Spleen (tissue), 11 donors: Measurements from ENCODE around the gene ACTR3C. TPM values are rescaled to one million over a fixed set of nuclear protein-coding genes. Genes with fewer than 3 reads are reported as not detected.
"Not testable (repeated sequence)": the region's sequence is repeated elsewhere in the genome, so short reads cannot be mapped to it uniquely, and the experiment has no call there.

Source experiments
- DNase-seq: peaks from one replicate; pipeline ENCODE4 v3.0.0-alpha.2; 2020
- H3K27ac ChIP-seq, 8 donors: fragments of 200-600 bp; sonication (generic) in 7 of 8; 1 replicate in 4 of 8; 2 replicates in 4 of 8; pipeline versions ENCODE4 v1.5.0 to v1.8.0; 2016 to 2021; ENCODE audit warnings: inconsistent platforms in 4 of 8, mild to moderate bottlenecking in 4 of 8, moderate library complexity in 1 of 8
- H3K27me3 ChIP-seq, 7 donors: fragments of 200-600 bp; sonication (generic) in 6 of 7; replicated peaks in 1 of 7; 1 replicate in 4 of 7; 2 replicates in 3 of 7; pipeline versions ENCODE4 v1.5.0 to v1.8.0; 2016 to 2021; ENCODE audit warnings: inconsistent platforms in 3 of 7, mild to moderate bottlenecking in 1 of 7
- H3K36me3 ChIP-seq, 6 donors: fragments of 200-600 bp; sonication (generic) in 5 of 6; 1 replicate in 4 of 6; 2 replicates in 2 of 6; pipeline versions ENCODE4 v1.5.0 to v1.8.0; 2016 to 2021; ENCODE audit warnings: inconsistent platforms in 2 of 6
- H3K4me1 ChIP-seq, 6 donors: fragments of 200-600 bp; sonication (generic) in 5 of 6; 1 replicate in 3 of 6; 2 replicates in 3 of 6; pipeline versions ENCODE4 v1.5.0 to v1.8.0; 2016 to 2021; ENCODE audit warnings: inconsistent platforms in 3 of 6
- H3K4me3 ChIP-seq, 8 donors: fragments of 200-600 bp; sonication (generic) in 7 of 8; 1 replicate in 4 of 8; 2 replicates in 4 of 8; pipeline versions ENCODE4 v1.5.0 to v1.8.0; 2016 to 2021; ENCODE audit warnings: inconsistent platforms in 4 of 8, mild to moderate bottlenecking in 4 of 8, moderate library complexity in 2 of 8
- H3K9me3 ChIP-seq, 8 donors: fragments of 200-600 bp; sonication (generic) in 7 of 8; 1 replicate in 4 of 8; 2 replicates in 4 of 8; pipeline versions ENCODE4 v1.5.0 to v1.8.0; 2016 to 2021; ENCODE audit warnings: inconsistent platforms in 4 of 8
- CTCF ChIP-seq, 11 experiments: fragments of 200-600 bp in 7 of 11; fragments of 450-650 bp in 4 of 11; sonication (generic) in 4 of 11; IDR thresholded peaks in 8 of 11; conservative IDR thresholded peaks in 3 of 11; 1 replicate in 7 of 11; 2 replicates in 4 of 11; pipeline versions ENCODE4 v1.4.0 to v1.8.0; 2016 to 2021; ENCODE audit warnings: antibody characterized with exemption in 11 of 11, inconsistent platforms in 4 of 11, mild to moderate bottlenecking in 1 of 11
- POLR2A ChIP-seq, 3 donors: fragments of 450-650 bp; IDR thresholded peaks; one replicate each; pipeline ENCODE4 v1.5.1; 2017; ENCODE audit warnings: antibody characterized with exemption in 3 of 3, mild to moderate bottlenecking in 1 of 3
- POLR2AphosphoS5 ChIP-seq, 3 donors: sonication (generic); formaldehyde crosslinking; IDR thresholded peaks; one replicate each; pipeline ENCODE4 v1.5.1; 2017; ENCODE audit warnings: antibody characterized with exemption in 3 of 3
- WGBS, 5 donors: extraction: QIAGEN DNeasy Blood & Tissue Kit in 3 of 5; methylation state at CpG; one replicate each; pipeline versions ENCODE4 v1.1.5 to v1.1.7; 2013 to 2018; 5-methylcytosine and 5-hydroxymethylcytosine counted together
- intact Hi-C: fragments of 100-400 bp; cut with DNase I; formaldehyde crosslinking; loops from one replicate; pipeline ENCODE4 v1.15.0; 2023; ENCODE audit warnings: low total_unique reads
- polyA plus RNA-seq, 3 donors: library from polyadenylated mRNA; stranded (reverse); fragments of 200-250 nt; gene quantifications; one replicate each; pipeline ENCODE4 v1.2.1, GENCODE V29; 2013
- total RNA-seq, 7 donors: library from RNA; depleted of rRNA in 3 of 7; stranded (reverse); fragments of >200 nt in 3 of 7; fragmentation: NEBNext Ultra II Directional in 4 of 7; extraction: Animal tissue kit (Norgen Biotek cat#: 25700) in 4 of 7; gene quantifications; one replicate each; pipeline versions ENCODE4 v1.1.0 to v1.2.1, GENCODE V29; 2016 to 2021
- donor health status: healthy with polysubstance abuse.
- donor health status: DM: no; HTN: no; CAD: no; lungs with moderate emphysema.
- donor health status: DM: no; HTN: no; CAD: no.
- donor health status: Bipolar disorder and iron deficiency.
- donor health status: healthy.
- donor health status: DM: no; HTN: no; CAD: no.
- donor health status: DM: yes; HTN: yes; CAD: no.

The ACTR3C gene
- total and polyA plus RNA-seq, 10 donors, result 0.78 to 18.6 (median 7.6) TPM

- DNase-seq, result no peak
- intact Hi-C loops, result no loop called here
- no peaks in the 10 kb centered on the region for H3K9me3 ChIP-seq
- no peak for TF ChIP-seq POLR2AphosphoS5 (IDR thresholded peaks at IDR 0.05)
- no peak for TF ChIP-seq CTCF (IDR thresholded peaks at IDR 0.05 in 8 of 11, conservative IDR thresholded peaks at IDR 0.05 in 3 of 11)
- no peak for TF ChIP-seq POLR2A (IDR thresholded peaks at IDR 0.05)
- peaks cover 10 to 70% (median 38%) of the 10 kb centered on the region in 6 donors for H3K4me1 ChIP-seq
- H3K36me3 ChIP-seq, result peaks cover 0 to 19% (median 4%) of the 10 kb centered on the region in 6 donors
- H3K4me3 ChIP-seq, result peak overlapping the region; percentile 46 to 75 (median 62)
- peaks cover 0 to 4% (median 0%) of the 10 kb centered on the region in 7 donors for H3K27me3 ChIP-seq
- 55 to 72% (median 58%) methylated on average over 4 of the region's 4 CpGs for WGBS, 5 donors
- peak overlapping the region; percentile 84 to 95 (median 92) for H3K27ac ChIP-seq
Observed at GRCh38 chr7:150322114-150322832, 1.1 kb downstream of the ACTR3C start.

GRCh38 chr7:150321788-150322113 lies 1.6 kb downstream of the ACTR3C start:
- WGBS, 5 donors, result 91 to 98% (median 95%) methylated on average over 3 of the region's 3 CpGs
- peaks cover 10 to 70% (median 38%) of the 10 kb centered on the region in 6 donors for H3K4me1 ChIP-seq
- H3K36me3 ChIP-seq, result peaks cover 0 to 14% (median 3%) of the 10 kb centered on the region in 6 donors
- H3K4me3 ChIP-seq, result peak overlapping the region in 1 of 8 donors; percentile 75
- no peaks in the 10 kb centered on the region for H3K9me3 ChIP-seq
- intact Hi-C loops, result no loop called here
- H3K27ac ChIP-seq, result peak overlapping the region in 4 of 8 donors; percentile 14 to 95 (median 92)
- H3K27me3 ChIP-seq, result peaks cover 0 to 4% (median 0%) of the 10 kb centered on the region in 7 donors
- no peak for TF ChIP-seq CTCF (IDR thresholded peaks at IDR 0.05 in 8 of 11, conservative IDR thresholded peaks at IDR 0.05 in 3 of 11)
- no peak for TF ChIP-seq POLR2AphosphoS5 (IDR thresholded peaks at IDR 0.05)
- TF ChIP-seq POLR2A (IDR thresholded peaks at IDR 0.05), result no peak
- peak; percentile 63 for DNase-seq

GRCh38 chr7:150317748-150318444 lies 5.4 kb downstream of the ACTR3C start:
- intact Hi-C loops, result no loop called here
- Histone ChIP-seq H3K36me3 (no peaks in the 10 kb centered on the region), H3K4me3 (no peak overlapping the region), H3K27ac (no peak overlapping the region), H3K9me3 (no peaks in the 10 kb centered on the region), H3K4me1 (peaks cover 0 to 42% (median 14%) of the 10 kb centered on the region in 6 donors), H3K27me3 (no peaks in the 10 kb centered on the region)
- no peak for DNase-seq
- no peak for TF ChIP-seq POLR2A (IDR thresholded peaks at IDR 0.05)
- TF ChIP-seq POLR2AphosphoS5 (IDR thresholded peaks at IDR 0.05), result no peak
- no peak for TF ChIP-seq CTCF (IDR thresholded peaks at IDR 0.05 in 8 of 11, conservative IDR thresholded peaks at IDR 0.05 in 3 of 11)
- WGBS, 5 donors, result 69 to 82% (median 76%) methylated on average over 7 of the region's 7 CpGs

GRCh38 chr7:150316987-150317386 lies 6.4 kb downstream of the ACTR3C start:
- not testable (repeated sequence) for H3K27ac ChIP-seq

More at GRCh38 chr7:150316987-150317386, 6.4 kb downstream of the ACTR3C start:
- H3K27me3 ChIP-seq, H3K36me3 ChIP-seq, H3K4me3 ChIP-seq, DNase-seq, H3K9me3 ChIP-seq, intact Hi-C loops: not testable (repeated sequence)
- WGBS, 5 donors, result 78 to 95% (median 86%) methylated on average over 6 of the region's 6 CpGs
- H3K4me1 ChIP-seq, result peaks cover 0 to 33% (median 5%) of the 10 kb centered on the region in 6 donors
